GM20431 (cell line): ENCODE measurements around the gene SOX4.
"Not testable (repeated sequence)": the region's sequence is repeated elsewhere in the genome, so short reads cannot be mapped to it uniquely, and the experiment has no call there.

Experiments
- in situ Hi-C: fragments of 300-500 bp; cut with MseI, MboI; formaldehyde crosslinking; loops from one replicate; pipeline ENCODE4 v1.15.0; 2020; ENCODE audit warnings: low sequenced_read_pairs; ENCODE audit not compliant: unreplicated experiment

The SOX4 gene

GRCh38 chr6:21593412-21593926 is at the start of gene SOX4:
Gene SOX4 (plus strand): TSS chr6:21593751. CDS start chr6:21594535, 784 bp downstream.
- in situ Hi-C loops, result loop anchor here (25.0 kb wide), 3 partner anchors 406 to 1031 kb away; no protein-coding TSS in a partner anchor

GRCh38 chr6:21552286-21552685 is 41.3 kb upstream of the SOX4 start:
- in situ Hi-C loops, result not testable (repeated sequence)

DNA sequence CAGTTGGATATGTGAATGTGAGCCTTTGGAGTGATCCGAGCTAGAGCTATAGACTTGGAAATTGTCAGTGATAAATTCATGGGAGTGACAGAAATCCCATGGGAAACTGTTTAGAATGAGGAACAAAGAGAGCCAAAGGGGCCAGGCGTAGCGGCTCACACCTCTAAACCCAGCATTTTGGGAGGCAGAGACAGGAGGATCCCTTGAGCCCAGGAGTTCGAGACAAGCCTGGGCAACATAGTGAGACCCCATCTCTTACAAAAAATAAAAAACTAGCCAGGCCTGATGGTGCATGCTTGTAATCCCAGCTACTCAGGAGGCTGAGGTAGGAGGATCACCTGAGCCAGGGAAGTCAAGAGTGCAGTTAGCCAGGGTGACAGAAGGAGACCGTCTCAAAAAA is 39.3 kb upstream of the SOX4 start:
- in situ Hi-C loops, result no loop called here

DNA sequence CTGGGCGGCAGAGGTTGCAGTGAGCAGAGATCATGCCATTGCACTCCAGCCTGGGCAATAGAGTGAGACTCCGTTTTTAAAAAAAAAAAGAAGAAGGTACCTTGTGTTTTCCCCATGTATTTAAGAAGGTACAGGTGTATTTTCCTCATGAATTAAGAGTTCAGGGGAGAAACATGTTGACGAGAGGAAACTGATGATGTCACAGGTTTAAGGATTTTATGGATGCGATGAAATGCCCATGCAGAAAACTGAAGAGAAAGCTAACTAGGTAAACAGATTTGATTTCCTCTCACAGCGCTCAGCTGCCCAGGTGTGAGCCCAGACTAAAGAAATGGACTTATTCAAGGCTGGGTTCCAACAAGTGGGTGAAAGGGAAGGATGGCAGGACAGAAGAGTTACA is 38.4 kb upstream of the SOX4 start:
- in situ Hi-C loops, result no loop called here

- in situ Hi-C loops, result no loop called here
Measured at GRCh38 chr6:21556511-21556910, 37.0 kb upstream of the SOX4 start.

DNA sequence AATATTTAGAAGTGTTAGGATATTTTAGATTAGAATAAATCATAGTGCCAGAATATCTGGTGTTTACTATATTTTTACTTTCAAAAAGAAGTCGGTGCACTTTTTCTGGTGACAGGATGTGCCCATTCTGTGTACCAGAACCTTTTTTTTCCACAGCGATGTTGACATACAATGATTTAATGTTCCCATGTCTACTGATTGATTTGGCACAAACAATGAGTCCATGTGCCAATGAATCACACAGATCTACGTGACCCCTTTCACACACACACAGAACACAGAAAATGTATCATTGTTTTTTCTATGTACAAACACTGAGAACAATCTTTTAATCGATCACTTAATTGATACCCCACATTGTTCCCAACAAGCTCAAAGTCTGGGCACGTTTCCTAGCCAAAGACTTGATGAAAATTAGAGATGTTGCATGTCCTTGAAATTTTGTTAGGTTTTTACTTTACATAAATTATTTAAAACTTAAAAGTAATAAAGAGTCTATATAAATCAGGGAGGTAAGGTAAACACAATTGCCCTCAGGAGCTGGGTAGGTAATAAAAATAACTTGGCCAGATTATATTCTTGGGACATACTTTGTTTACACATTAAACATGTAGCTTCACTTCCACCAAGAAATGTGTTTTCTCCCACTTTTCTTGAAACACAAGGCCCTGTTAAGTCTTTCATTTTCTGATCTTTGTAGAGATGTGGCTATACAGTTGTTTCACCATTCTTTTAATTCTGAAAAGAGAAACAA is 36.4 kb upstream of the SOX4 start:
- in situ Hi-C loops, result no loop called here

DNA sequence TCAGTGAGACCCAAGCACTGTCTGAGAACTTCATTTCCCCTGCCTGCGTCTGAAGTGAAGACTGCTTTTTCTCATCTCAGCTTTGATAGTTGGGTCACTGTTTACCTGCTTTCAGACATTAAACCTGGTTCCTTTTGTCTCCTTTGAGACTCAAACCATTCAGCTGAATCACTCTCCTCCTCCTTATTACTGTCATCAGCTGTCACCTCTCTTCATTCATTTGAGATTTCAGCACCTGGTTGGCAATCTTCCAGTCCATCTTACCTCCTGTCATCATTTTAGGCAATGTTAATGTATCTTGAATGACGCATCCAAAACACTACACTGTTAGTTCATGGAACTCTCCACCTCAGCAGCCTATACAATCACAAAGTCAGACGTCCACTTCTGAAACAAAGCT is 34.3 kb upstream of the SOX4 start:
- in situ Hi-C loops, result no loop called here

GRCh38 chr6:21560249-21560648 is 33.3 kb upstream of the SOX4 start:
- in situ Hi-C loops, result no loop called here

DNA sequence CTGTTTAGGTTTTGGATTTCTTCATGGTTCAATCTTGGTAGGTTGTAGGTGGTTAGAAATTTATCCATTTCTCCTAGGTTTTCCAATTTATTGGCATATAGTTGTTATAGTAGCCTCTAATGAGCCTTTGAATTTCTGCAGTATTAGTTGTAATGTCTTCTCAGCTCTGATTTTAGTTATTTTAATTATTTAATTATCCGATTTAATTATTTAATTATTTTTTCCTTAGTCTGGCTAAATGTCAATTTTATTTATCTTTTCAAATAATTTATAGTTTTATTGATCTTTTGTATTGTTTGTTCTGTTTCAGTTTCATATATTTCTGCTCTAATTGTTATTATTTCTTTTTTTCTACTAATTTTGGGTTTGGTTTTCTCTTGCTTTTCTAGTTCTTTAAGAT is 28.1 kb upstream of the SOX4 start:
- in situ Hi-C loops, result no loop called here

DNA sequence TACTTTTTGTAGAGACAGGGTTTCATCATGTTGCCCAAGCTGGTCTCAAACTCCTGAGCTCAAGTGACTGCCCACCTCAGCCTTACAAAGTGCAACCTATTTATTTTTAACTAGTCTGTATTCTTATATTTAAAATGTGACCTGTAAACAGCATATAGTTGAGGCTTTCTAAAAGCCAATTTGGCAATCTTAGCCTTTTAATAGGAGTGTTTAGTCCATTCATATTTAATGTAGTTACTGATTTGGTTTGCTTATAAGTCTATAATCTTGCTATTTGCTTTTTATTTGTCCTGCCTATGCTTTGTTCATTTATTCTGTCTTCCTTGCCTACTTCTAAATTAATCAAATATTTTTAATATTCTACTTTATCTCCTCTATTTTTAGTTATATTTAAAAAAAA is 15.0 kb upstream of the SOX4 start:
- in situ Hi-C loops, result loop anchor here (25.0 kb wide), 3 partner anchors 391 to 1016 kb away; no protein-coding TSS in a partner anchor

- in situ Hi-C loops, result loop anchor here (25.0 kb wide), 3 partner anchors 395 to 1020 kb away; no protein-coding TSS in a partner anchor
Measured at GRCh38 chr6:21582651-21583050, 10.9 kb upstream of the SOX4 start.

DNA sequence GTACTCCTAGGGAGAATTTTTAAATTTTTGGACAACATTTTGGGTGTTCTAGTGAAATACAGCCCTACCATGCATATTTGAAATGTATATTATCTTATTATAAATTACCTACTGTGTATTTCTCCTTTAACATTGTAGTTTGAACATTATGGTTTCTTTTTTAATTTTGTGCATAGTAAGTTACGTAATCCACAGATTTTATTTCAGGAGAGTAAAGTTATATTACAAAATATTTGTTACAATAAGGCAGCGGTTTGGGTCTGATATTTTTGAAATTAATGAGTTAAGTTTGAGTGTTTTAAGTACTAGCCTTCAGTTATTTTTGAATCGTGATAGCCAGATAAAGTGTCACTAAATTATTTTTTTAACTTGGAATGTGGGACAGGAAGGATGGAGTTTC is 7.3 kb upstream of the SOX4 start:
- in situ Hi-C loops, result loop anchor here (25.0 kb wide), 3 partner anchors 399 to 1024 kb away; no protein-coding TSS in a partner anchor

- in situ Hi-C loops, result loop anchor here (25.0 kb wide), 3 partner anchors 399 to 1024 kb away; no protein-coding TSS in a partner anchor
Measured at GRCh38 chr6:21586740-21587178, 6.8 kb upstream of the SOX4 start.

DNA sequence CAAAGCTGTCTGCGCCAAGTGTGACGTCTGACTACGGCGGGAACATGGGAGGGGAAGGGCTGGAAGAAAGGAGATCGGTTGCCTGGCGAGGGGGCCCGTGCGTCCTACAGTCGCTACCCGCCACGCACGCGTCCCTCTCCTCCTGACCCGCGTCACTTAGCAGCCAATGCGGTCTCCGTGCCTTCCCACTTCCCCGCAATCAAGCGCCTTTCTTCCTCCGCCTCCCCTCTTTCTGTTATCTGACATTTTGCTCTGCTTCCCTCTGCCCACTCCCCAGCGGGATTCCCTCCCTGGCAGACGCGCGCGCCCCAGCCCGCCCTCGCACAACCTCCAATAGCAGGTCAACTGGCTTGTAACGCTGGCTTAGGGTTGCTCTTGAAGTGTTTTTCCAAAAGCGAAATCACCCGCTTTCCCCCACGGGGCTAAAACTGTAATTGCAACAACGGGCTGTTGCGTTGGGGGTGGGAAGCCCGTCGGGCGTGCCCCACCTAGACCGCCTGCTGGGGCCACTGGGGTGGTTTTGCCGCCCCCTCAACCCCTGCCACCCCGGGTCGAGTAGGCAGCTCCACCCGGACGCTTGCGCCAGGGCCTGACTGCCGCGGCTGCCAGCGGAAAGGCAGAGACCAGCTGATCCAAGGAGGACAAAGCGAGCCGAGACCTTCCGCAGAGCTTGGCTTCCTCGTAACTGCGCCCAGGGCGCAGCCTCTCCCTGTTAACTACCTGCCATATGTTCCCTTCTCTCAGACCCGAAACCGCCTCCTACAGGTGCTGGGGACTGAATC is 6.2 kb upstream of the SOX4 start:
- in situ Hi-C loops, result loop anchor here (25.0 kb wide), 3 partner anchors 400 to 1025 kb away; no protein-coding TSS in a partner anchor

- in situ Hi-C loops, result loop anchor here (25.0 kb wide), 3 partner anchors 401 to 1026 kb away; no protein-coding TSS in a partner anchor
Measured at GRCh38 chr6:21587961-21588480, 5.5 kb upstream of the SOX4 start.

DNA sequence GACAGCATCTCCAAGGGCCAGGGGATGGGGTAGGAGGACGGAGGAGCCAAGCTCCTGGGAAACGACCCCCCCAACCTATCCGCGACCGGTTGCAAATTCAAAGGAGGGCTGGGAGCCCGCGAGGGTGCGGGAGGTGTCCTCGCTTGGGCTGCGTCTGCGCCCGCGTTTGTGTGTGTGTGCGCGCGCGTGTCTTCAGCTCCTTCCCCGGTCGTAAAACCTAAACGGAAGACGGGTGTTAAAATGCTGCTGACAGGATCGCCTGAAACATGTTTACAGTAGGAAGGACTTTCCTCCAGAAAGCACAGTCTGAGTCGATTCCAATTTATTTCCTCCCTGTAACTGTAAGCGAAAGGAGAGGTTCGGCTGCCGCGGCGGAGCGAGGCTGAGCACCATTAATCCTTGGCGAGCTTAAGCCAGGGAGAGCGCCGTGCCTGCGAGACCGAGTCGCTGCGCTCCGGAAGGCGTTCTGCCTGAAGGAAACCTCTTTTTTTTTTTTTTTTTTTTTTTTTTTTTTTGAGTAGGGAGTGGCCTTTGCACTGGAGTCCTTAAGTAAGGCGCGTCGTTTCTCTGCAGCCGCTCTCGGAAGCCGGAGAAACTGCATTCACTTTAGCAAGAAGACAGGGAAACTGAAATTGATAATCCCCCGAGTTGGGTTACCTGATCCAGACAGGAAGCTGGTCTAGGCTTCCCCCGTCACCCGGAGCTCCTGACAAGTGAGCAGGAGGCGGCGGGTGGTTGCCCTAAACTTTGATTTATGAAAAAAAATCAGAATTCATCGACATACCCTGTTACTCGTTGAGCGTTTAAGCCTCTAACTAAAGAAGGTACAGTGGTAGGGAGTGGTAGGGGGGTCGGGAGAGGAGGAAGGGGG is 4.8 kb upstream of the SOX4 start:
- in situ Hi-C loops, result loop anchor here (25.0 kb wide), 3 partner anchors 401 to 1026 kb away; no protein-coding TSS in a partner anchor

DNA sequence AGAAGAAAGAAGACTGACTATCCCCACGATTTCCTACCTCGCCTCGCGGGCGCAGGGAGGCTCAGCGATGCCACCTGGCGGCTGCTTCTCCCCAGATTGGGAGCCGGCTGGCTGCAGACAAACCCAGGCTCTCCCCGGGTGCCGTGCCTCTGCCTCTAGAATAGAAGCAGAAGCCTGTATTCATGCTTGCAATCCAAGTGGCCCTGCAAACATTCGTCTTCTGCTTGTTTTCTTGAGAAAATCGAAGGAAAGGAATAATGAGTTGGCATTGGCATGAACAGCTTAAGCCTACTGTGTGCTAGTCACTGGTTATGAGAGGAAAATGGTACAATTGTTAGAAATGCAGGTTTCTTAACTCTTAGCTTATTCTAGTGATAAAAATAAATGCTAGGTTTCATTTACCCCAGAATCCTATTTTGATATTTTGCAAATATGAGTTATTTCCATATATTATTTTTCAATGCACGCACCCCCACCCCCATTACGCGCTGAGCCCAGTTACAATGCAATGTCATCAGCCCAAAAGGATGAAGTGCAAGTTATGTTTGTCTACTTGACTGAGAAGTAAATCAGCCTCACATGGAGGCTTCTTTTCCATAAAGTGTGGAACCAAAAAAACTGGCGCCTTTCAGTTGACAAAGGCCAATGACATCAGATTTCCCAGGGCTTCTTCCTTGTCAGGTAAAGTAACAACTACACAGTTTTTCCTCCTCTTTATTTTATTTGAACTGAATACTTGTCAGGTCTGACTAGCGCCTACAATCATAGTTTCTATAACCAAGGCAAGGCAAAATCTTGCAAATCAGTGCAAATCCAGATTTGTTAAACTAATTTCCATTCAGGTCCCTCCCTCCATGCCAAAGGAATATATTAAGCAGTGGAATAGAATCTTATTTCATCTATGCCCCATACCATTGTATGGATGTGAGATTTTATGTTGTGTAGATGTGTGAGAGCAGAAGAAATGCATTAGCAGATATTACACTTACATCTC is 3.9 kb upstream of the SOX4 start:
- in situ Hi-C loops, result loop anchor here (25.0 kb wide), 3 partner anchors 402 to 1027 kb away; no protein-coding TSS in a partner anchor

GRCh38 chr6:21590346-21590745 is 3.2 kb upstream of the SOX4 start:
- in situ Hi-C loops, result loop anchor here (25.0 kb wide), 3 partner anchors 403 to 1028 kb away; no protein-coding TSS in a partner anchor
